Activated T-helper 2 cell treated with anti-CD3 and anti-CD28 coated beads, Interferon-gamma antibody, Interleukin-2, Interleukin-4, amounts not matched to agents 10 μg/mL and 5 μg/mL and 100 μg/mL, durations not matched to agents 14 hours and 24 hours and 36 hours (primary cell): Measurements from ENCODE around the gene ABTB1. TPM values are rescaled to one million over a fixed set of nuclear protein-coding genes. Genes with fewer than 3 reads are reported as not detected.

Experiments
- DNase-seq: peaks from one replicate; pipeline ENCODE4 v3.0.0; 2021; ENCODE audit warnings: low spot score
- H3K27ac Mint-ChIP-seq: one replicate; pipeline ENCODE4 v1.8.0; 2021; ENCODE audit warnings: mixed read lengths
- H3K27me3 Mint-ChIP-seq: one replicate; pipeline ENCODE4 v1.8.0; 2021; ENCODE audit warnings: low read depth, mixed read lengths
- H3K36me3 Mint-ChIP-seq: one replicate; pipeline ENCODE4 v1.8.0; 2021; ENCODE audit warnings: low read depth, mixed read lengths
- H3K4me1 Mint-ChIP-seq: one replicate; pipeline ENCODE4 v1.8.0; 2021; ENCODE audit warnings: low read depth, mixed read lengths
- H3K4me3 Mint-ChIP-seq: one replicate; pipeline ENCODE4 v1.8.0; 2021; ENCODE audit warnings: low read depth, mild to moderate bottlenecking, moderate library complexity, mixed read lengths
- H3K9me3 Mint-ChIP-seq: one replicate; pipeline ENCODE4 v1.8.0; 2021; ENCODE audit warnings: mixed read lengths
- intact Hi-C: fragments of 100-400 bp; cut with micrococcal nuclease; formaldehyde crosslinking; loops from one replicate; pipeline ENCODE4 v1.15.1; 2023
- total RNA-seq: library from RNA; stranded (reverse); gene quantifications from 2 replicates; pipeline ENCODE4 v1.2.3, GENCODE V29; 2022

ABTB1 gene
- total RNA-seq, 1 donor from 2014 or later, result 11.7 TPM

DNA sequence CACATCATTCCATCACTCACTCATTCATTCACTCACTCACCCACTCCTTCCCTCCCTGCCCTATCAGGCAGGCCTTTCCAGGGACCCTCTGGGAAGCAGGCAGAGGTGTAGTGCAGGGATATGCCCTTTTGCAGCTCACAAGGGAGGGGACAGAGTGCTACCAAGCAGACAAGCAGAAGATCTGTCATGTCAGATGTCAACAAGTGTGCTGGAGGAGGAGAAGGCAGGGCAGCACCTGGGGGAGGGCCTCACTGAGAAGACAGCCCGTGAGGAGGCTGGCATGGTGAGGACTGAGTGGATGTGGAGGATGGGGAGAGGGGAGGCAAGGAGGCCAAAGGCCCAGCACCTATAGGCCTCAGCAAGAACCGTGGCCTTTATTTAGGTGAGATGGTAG lies 15.3 kb downstream of the ABTB1 start:
- Mint-ChIP-seq H3K9me3 (no peaks in the 10 kb centered on the region), H3K27ac (no peak overlapping the region), H3K4me3 (no peak overlapping the region), H3K27me3 (no peaks in the 10 kb centered on the region), H3K36me3 (no peaks in the 10 kb centered on the region), H3K4me1 (no peaks in the 10 kb centered on the region)
- intact Hi-C loops, result no loop called here
- DNase-seq, result no peak

GRCh38 chr3:127688416-127689265 lies 15.9 kb downstream of the ABTB1 start:
- H3K36me3 Mint-ChIP-seq, result no peaks in the 10 kb centered on the region
- intact Hi-C loops, result no loop called here
- no peak for DNase-seq
- H3K4me1 Mint-ChIP-seq, result no peaks in the 10 kb centered on the region
- no peak overlapping the region for H3K27ac Mint-ChIP-seq
- H3K27me3 Mint-ChIP-seq, result no peaks in the 10 kb centered on the region
- no peaks in the 10 kb centered on the region for H3K9me3 Mint-ChIP-seq
- no peak overlapping the region for H3K4me3 Mint-ChIP-seq

DNA sequence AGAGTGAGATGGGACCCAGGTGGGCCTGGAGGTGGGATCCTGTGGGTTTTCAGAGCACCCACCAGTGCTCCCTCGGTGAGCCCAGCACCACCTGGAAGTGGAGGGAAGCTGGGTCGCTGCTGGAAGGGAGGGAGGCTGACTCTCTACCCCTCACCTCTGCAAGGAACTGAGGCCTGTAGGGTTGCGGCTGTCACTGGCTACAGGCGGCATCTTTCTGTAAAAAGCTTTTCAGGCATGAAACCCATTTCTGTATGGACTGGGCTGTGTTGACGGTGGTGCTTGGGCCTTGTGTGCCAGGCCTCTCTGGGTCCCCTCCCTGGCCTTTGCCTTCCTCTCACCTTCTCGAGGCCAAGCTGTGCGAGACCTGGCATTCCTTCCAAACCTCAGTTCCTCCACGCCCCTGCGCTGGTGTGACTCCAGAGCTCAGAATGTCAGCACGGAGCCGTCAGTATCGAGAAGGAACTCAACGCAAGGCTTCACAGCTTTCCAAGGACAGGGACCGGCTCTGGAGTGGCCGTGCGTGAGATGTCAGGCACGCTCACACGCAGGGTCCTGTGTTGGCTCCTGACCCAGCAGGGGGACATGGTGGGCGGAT lies 16.6 kb downstream of the ABTB1 start:
- H3K36me3 Mint-ChIP-seq, result no peaks in the 10 kb centered on the region
- no peak overlapping the region for H3K27ac Mint-ChIP-seq
- no peaks in the 10 kb centered on the region for H3K9me3 Mint-ChIP-seq
- no peaks in the 10 kb centered on the region for H3K4me1 Mint-ChIP-seq
- H3K4me3 Mint-ChIP-seq, result no peak overlapping the region
- no peak for DNase-seq
- H3K27me3 Mint-ChIP-seq, result no peaks in the 10 kb centered on the region
- intact Hi-C loops, result no loop called here

DNA sequence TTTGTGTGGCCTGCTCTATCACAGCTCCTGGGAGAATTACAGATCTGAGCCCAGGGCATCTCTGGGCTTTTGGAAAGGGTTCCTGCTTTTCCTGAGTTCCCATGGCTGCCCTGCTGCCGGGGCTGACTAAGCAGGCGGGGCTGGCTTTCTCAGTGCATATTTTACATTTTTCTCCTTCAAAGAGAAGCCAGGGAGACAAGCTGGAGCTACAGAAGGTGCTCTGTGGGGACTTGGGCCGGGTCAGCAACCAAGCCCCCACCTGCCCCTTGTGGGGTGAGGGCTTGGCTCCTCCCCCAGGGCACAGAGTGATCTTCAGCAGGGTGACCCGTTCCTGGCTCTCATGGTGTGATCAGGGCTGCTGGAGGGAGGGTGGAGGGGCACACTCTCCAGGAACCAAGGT lies 17.4 kb downstream of the ABTB1 start:
- Mint-ChIP-seq H3K4me1 (no peaks in the 10 kb centered on the region), H3K36me3 (no peaks in the 10 kb centered on the region), H3K27me3 (no peaks in the 10 kb centered on the region), H3K27ac (no peak overlapping the region), H3K4me3 (no peak overlapping the region), H3K9me3 (no peaks in the 10 kb centered on the region)
- DNase-seq, result no peak
- intact Hi-C loops, result no loop called here

- H3K4me1 Mint-ChIP-seq, result no peaks in the 10 kb centered on the region
- no peaks in the 10 kb centered on the region for H3K9me3 Mint-ChIP-seq
- H3K4me3 Mint-ChIP-seq, result no peak overlapping the region
- no peak for DNase-seq
- no peak overlapping the region for H3K27ac Mint-ChIP-seq
- no peaks in the 10 kb centered on the region for H3K36me3 Mint-ChIP-seq
- H3K27me3 Mint-ChIP-seq, result no peaks in the 10 kb centered on the region
- intact Hi-C loops, result no loop called here
Observed at GRCh38 chr3:127690823-127691452, 18.2 kb downstream of the ABTB1 start.

GRCh38 chr3:127691489-127691888 lies 18.7 kb downstream of the ABTB1 start:
- no peaks in the 10 kb centered on the region for H3K4me1 Mint-ChIP-seq
- no peaks in the 10 kb centered on the region for H3K36me3 Mint-ChIP-seq
- no peak overlapping the region for H3K4me3 Mint-ChIP-seq
- no peak overlapping the region for H3K27ac Mint-ChIP-seq
- DNase-seq, result no peak
- no peaks in the 10 kb centered on the region for H3K27me3 Mint-ChIP-seq
- no peaks in the 10 kb centered on the region for H3K9me3 Mint-ChIP-seq
- intact Hi-C loops, result no loop called here

- Mint-ChIP-seq H3K9me3 (no peaks in the 10 kb centered on the region), H3K27ac (no peak overlapping the region), H3K27me3 (no peaks in the 10 kb centered on the region), H3K4me3 (no peak overlapping the region), H3K36me3 (no peaks in the 10 kb centered on the region), H3K4me1 (no peaks in the 10 kb centered on the region)
- intact Hi-C loops, result no loop called here
- DNase-seq, result no peak
Observed at GRCh38 chr3:127691974-127692373, 19.2 kb downstream of the ABTB1 start.

- Mint-ChIP-seq H3K4me3 (no peak overlapping the region), H3K27me3 (no peaks in the 10 kb centered on the region), H3K36me3 (no peaks in the 10 kb centered on the region), H3K27ac (no peak overlapping the region), H3K9me3 (no peaks in the 10 kb centered on the region), H3K4me1 (no peaks in the 10 kb centered on the region)
- intact Hi-C loops, result no loop called here
- DNase-seq, result no peak
Observed at GRCh38 chr3:127692501-127693335, 20.0 kb downstream of the ABTB1 start.

- no peak for DNase-seq
- Mint-ChIP-seq H3K27ac (no peak overlapping the region), H3K4me1 (no peaks in the 10 kb centered on the region), H3K27me3 (no peaks in the 10 kb centered on the region), H3K4me3 (no peak overlapping the region), H3K9me3 (no peaks in the 10 kb centered on the region), H3K36me3 (no peaks in the 10 kb centered on the region)
- intact Hi-C loops, result no loop called here
Observed at GRCh38 chr3:127693336-127693843, 20.6 kb downstream of the ABTB1 start.

GRCh38 chr3:127694467-127695215 lies 21.9 kb downstream of the ABTB1 start:
- no peaks in the 10 kb centered on the region for H3K27me3 Mint-ChIP-seq
- no peaks in the 10 kb centered on the region for H3K36me3 Mint-ChIP-seq
- no peak overlapping the region for H3K4me3 Mint-ChIP-seq
- H3K27ac Mint-ChIP-seq, result no peak overlapping the region
- no peaks in the 10 kb centered on the region for H3K9me3 Mint-ChIP-seq
- H3K4me1 Mint-ChIP-seq, result no peaks in the 10 kb centered on the region
- DNase-seq, result no peak
- intact Hi-C loops, result loop anchor here (5.0 kb wide), 2 partner anchors 138 to 278 kb away; no protein-coding TSS in a partner anchor

DNA sequence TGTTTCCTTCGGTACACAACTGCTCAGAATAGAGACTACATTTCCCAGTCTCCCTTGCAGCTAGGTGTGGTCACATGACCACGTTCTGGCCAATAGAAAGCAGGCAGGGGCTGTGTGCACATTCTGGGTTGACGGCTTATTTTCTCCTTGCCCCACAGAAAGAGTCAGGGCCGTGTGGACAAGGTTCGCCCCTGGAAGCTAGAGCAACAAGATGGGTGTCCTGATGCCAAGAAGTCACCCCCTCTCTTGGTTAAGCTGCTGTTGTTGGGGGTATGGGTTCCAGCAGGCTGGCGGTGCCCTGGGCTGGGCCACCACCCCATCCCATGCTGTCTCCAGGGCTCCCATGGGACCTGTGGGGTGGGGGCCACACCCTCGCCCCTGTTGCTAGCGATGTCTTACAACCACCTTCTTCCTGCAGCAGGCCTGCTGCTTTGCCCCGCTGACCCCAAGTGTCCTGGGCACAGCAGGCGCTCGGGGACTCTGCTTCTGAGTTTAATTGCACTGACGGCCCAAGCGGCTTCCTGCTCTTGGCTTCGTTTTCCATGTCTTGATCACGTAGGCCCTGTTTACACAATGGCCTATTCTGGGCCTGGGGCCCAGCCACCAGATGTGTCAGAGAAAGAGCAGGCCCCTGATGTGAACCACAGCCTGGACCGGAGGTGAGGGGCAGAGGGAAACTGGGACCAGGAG lies 24.9 kb downstream of the ABTB1 start:
- H3K27me3 Mint-ChIP-seq, result no peaks in the 10 kb centered on the region
- peak; percentile 38 for DNase-seq
- H3K36me3 Mint-ChIP-seq, result no peaks in the 10 kb centered on the region
- no peaks in the 10 kb centered on the region for H3K4me1 Mint-ChIP-seq
- H3K9me3 Mint-ChIP-seq, result no peaks in the 10 kb centered on the region
- intact Hi-C loops, result loop anchor here (5.0 kb wide), 2 partner anchors 135 to 275 kb away; no protein-coding TSS in a partner anchor
- H3K4me3 Mint-ChIP-seq, result no peak overlapping the region
- no peak overlapping the region for H3K27ac Mint-ChIP-seq
